H9 (cell line): ENCODE data around the gene SHTN1. TPM values are rescaled to one million over a fixed set of nuclear protein-coding genes. Genes with fewer than 3 reads are reported as not detected.
A peak's percentile ranks its signal among the peaks of the same experiment; 100 is the strongest.

ENCODE experiments used
- DNase-seq: peaks from one replicate; pipeline ENCODE4 v3.0.0-alpha.2; 2017
- H2AFZ ChIP-seq: one replicate; pipeline ENCODE4 v1.6.1; 2013; ENCODE audit warnings: mild to moderate bottlenecking, low read length, control low read depth, moderate library complexity
- H2AK5ac ChIP-seq: 2 replicates; pipeline ENCODE4 v1.6.1; 2013; ENCODE audit warnings: low read length, control low read depth, mixed read lengths; ENCODE audit not compliant: insufficient read length
- H2BK120ac ChIP-seq: one replicate; pipeline ENCODE4 v1.6.1; 2013; ENCODE audit warnings: low read depth, mild to moderate bottlenecking, low read length, control low read depth, inconsistent platforms; ENCODE audit not compliant: poor library complexity, severe bottlenecking
- H2BK12ac ChIP-seq: 2 replicates; pipeline ENCODE4 v1.6.1; 2013; ENCODE audit warnings: low read length, control low read depth, mixed read lengths, low read depth; ENCODE audit not compliant: insufficient read length
- H2BK15ac ChIP-seq: 2 replicates; pipeline ENCODE4 v1.6.1; 2013; ENCODE audit warnings: low read depth, low read length, control low read depth
- H2BK20ac ChIP-seq: one replicate; pipeline ENCODE4 v1.6.1; 2013; ENCODE audit warnings: low read depth, mild to moderate bottlenecking, low read length, control low read depth, inconsistent platforms; ENCODE audit not compliant: poor library complexity, severe bottlenecking
- H2BK5ac ChIP-seq: 2 replicates; pipeline ENCODE4 v1.6.1; 2013; ENCODE audit warnings: low read length, control low read depth, mixed read lengths; ENCODE audit not compliant: insufficient read length
- H3K14ac ChIP-seq: 2 replicates; pipeline ENCODE4 v1.6.1; 2013; ENCODE audit warnings: low read length, control low read depth; ENCODE audit not compliant: insufficient read depth
- H3K18ac ChIP-seq: 2 replicates; pipeline ENCODE4 v1.6.1; 2013; ENCODE audit warnings: low read depth, mild to moderate bottlenecking, mixed read lengths, low read length, control low read depth; ENCODE audit not compliant: insufficient read length
- H3K23ac ChIP-seq: 2 replicates; pipeline ENCODE4 v1.6.1; 2013; ENCODE audit warnings: low read length, control low read depth, mixed read lengths, low read depth; ENCODE audit not compliant: insufficient read length
- H3K23me2 ChIP-seq: 2 replicates; pipeline ENCODE4 v1.6.1; 2013; ENCODE audit warnings: low read depth, mild to moderate bottlenecking, mixed read lengths, low read length, control low read depth; ENCODE audit not compliant: insufficient read length, poor library complexity, severe bottlenecking
- H3K27ac ChIP-seq: 2 replicates; pipeline ENCODE4 v1.5.1; 2013; ENCODE audit warnings: low read length, control low read depth, mixed read lengths, low read depth; ENCODE audit not compliant: insufficient read length
- H3K27me3 ChIP-seq: 2 replicates; pipeline ENCODE4 v1.6.1; 2013; ENCODE audit warnings: low read length, control low read depth, inconsistent platforms; ENCODE audit not compliant: insufficient read depth
- H3K4ac ChIP-seq: 2 replicates; pipeline ENCODE4 v1.6.1; 2013; ENCODE audit warnings: low read depth, mild to moderate bottlenecking, control low read depth, inconsistent platforms, low read length, moderate library complexity
- H3K4me1 ChIP-seq: 2 replicates; pipeline ENCODE4 v1.6.1; 2013; ENCODE audit warnings: low read length, control low read depth, inconsistent platforms; ENCODE audit not compliant: insufficient read depth
- H3K4me2 ChIP-seq: 2 replicates; pipeline ENCODE4 v1.6.1; 2013; ENCODE audit warnings: low read length, control low read depth, mixed read lengths; ENCODE audit not compliant: insufficient read length, insufficient read depth
- H3K56ac ChIP-seq: 2 replicates; pipeline ENCODE4 v1.6.1; 2013; ENCODE audit warnings: low read depth, mild to moderate bottlenecking, mixed read lengths, low read length, control low read depth; ENCODE audit not compliant: insufficient read length
- H3K79me1 ChIP-seq: 2 replicates; pipeline ENCODE4 v1.6.1; 2013; ENCODE audit warnings: low read depth, mild to moderate bottlenecking, moderate library complexity, low read length, control low read depth, inconsistent platforms; ENCODE audit not compliant: insufficient read depth, poor library complexity, severe bottlenecking
- H3K79me2 ChIP-seq: 2 replicates; pipeline ENCODE4 v1.6.1; 2013; ENCODE audit warnings: low read length, control low read depth, inconsistent platforms; ENCODE audit not compliant: insufficient read depth
- H3K9ac ChIP-seq: 2 replicates; pipeline ENCODE4 v1.6.1; 2013; ENCODE audit warnings: low read length, control low read depth, mixed read lengths; ENCODE audit not compliant: insufficient read length; ENCODE audit errors: extremely low read depth
- H3K9me3 ChIP-seq: one replicate; pipeline ENCODE4 v1.6.1; 2013; ENCODE audit warnings: low read depth, low read length, inconsistent platforms; ENCODE audit not compliant: control insufficient read depth
- H3T11ph ChIP-seq: one replicate; pipeline ENCODE4 v1.6.1; 2013; ENCODE audit warnings: mild to moderate bottlenecking, low read length, control low read depth, inconsistent platforms
- H4K20me1 ChIP-seq: one replicate; pipeline ENCODE4 v1.6.1; 2013; ENCODE audit not compliant: control insufficient read depth, insufficient read length, insufficient read depth
- H4K5ac ChIP-seq: 2 replicates; pipeline ENCODE4 v1.6.1; 2013; ENCODE audit warnings: low read depth, mild to moderate bottlenecking, mixed read lengths, low read length, control low read depth; ENCODE audit not compliant: insufficient read length
- H4K8ac ChIP-seq: replicated peaks from 2 replicates; pipeline ENCODE4 v1.6.1; 2013; ENCODE audit warnings: low read length, control low read depth, mixed read lengths, low read depth; ENCODE audit not compliant: insufficient read length
- H4K91ac ChIP-seq: 2 replicates; pipeline ENCODE4 v1.6.1; 2013; ENCODE audit warnings: low read depth, mild to moderate bottlenecking, moderate library complexity, mixed read lengths, low read length, control low read depth; ENCODE audit not compliant: insufficient read length
- H3K27ac Mint-ChIP-seq, 3 experiments: 2 replicates in 2 of 3; 3 replicates in 1 of 3; pipeline ENCODE4 v1.8.0; 2020 to 2021; ENCODE audit warnings: mixed read lengths in 3 of 3, mild to moderate bottlenecking in 1 of 3, moderate library complexity in 1 of 3
- H3K27me3 Mint-ChIP-seq: 2 replicates; pipeline ENCODE4 v1.8.0; 2021; ENCODE audit warnings: low read depth, mild to moderate bottlenecking, moderate library complexity, mixed read lengths
- H3K36me3 Mint-ChIP-seq, 3 experiments: 2 replicates in 2 of 3; 3 replicates in 1 of 3; pipeline ENCODE4 v1.8.0; 2020 to 2021; ENCODE audit warnings: low read depth in 3 of 3, mixed read lengths in 3 of 3; ENCODE audit not compliant: insufficient read depth in 1 of 3
- H3K4me1 Mint-ChIP-seq, 2 experiments: 2 replicates each; pipeline ENCODE4 v1.8.0; 2020; ENCODE audit warnings: mixed read lengths in 2 of 2
- H3K4me3 Mint-ChIP-seq, 2 experiments: 2 replicates in 1 of 2; 3 replicates in 1 of 2; pipeline ENCODE4 v1.8.0; 2020 to 2021; ENCODE audit warnings: mild to moderate bottlenecking in 2 of 2, mixed read lengths in 2 of 2, moderate library complexity in 1 of 2
- H3K9me3 Mint-ChIP-seq, 2 experiments: 2 replicates in 1 of 2; 3 replicates in 1 of 2; pipeline ENCODE4 v1.8.0; 2020; ENCODE audit warnings: mild to moderate bottlenecking in 2 of 2, mixed read lengths in 2 of 2, moderate library complexity in 1 of 2
- WGBS: extraction: QIAGEN DNeasy Blood & Tissue Kit; methylation state at CpG from one replicate; pipeline ENCODE4 v1.1.7; 2013; ENCODE audit warnings: missing lambda C conversion rate, low lambda C conversion rate, mixed read lengths; ENCODE audit not compliant: insufficient read length; ENCODE audit errors: extremely low coverage; 5-methylcytosine and 5-hydroxymethylcytosine counted together
- total RNA-seq: library from RNA; stranded (reverse); gene quantifications from 2 replicates; pipeline ENCODE4 v1.2.1, GENCODE V29; 2021
- TF ChIP-seq, protein P1 (sequence below): fragments of 200-600 bp; sonication (generic); conservative IDR thresholded peaks from 3 replicates; pipeline ENCODE4 v1.8.0; 2021; ENCODE audit warnings: antibody characterized with exemption, mild to moderate bottlenecking

The SHTN1 gene
- total RNA-seq, 1 experiment from 2014 or later = 22.1 TPM

DNA sequence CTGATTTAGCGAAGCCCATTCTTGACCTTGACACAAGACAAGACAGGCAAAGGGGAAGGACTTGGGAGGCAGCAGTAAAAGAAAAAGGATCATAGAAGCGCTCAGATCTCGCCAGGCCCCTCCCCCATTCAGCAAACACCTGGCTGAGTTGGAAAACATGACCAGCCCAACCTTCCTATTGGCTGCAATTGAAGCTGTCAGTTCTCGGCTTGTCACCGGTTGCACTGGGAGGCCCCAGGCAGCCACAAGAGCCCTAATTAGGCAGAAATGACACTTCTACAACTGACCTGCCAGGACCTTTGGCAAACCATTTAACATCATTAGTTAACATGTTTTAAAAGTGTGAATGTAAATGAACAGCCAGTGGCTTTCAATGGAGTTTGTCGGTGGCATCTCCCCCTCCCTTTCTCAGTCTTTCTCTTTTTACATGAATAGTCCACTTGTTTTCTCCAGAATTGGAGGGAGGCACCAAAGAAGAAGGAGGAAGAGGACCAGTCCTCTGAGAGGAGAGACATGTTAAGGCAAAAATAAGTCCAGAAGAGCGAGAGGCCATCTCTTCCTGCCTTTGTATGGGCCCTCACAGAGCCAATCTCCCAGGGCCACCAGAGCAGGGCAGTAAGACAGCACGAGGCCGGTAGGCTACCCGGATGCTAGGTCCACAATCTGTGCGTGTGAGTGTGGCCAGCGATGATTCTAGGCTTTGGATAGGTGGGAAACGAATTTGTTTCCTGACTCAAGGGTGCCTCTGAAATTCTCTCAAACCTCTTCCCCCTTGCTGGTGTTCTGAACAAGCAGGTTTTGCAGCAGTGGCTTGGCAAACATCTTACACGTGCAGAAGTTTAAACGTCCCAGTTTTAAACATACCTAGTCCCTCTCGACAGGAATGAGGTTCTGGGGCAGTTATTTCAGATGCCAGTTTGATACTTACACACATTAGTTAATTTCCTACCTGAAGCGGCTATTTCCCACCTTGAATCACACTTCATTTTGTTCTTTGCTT, 170.7 kb downstream of the SHTN1 start:
- H3T11ph ChIP-seq = no peak overlapping the region

More for the DNA sequence above, 170.7 kb downstream of the SHTN1 start:
- H3K4me3 Mint-ChIP-seq = no peak overlapping the region
- Histone ChIP-seq H3K27me3 (no peaks in the 10 kb centered on the region), H3K23ac (no peak overlapping the region), H4K20me1 (peaks cover 3% of the 10 kb centered on the region), H3K14ac (no peak overlapping the region), H3K9me3 (no peaks in the 10 kb centered on the region), H3K79me1 (no peaks in the 10 kb centered on the region), H3K56ac (no peak overlapping the region), H3K18ac (no peak overlapping the region), H3K79me2 (no peaks in the 10 kb centered on the region), H3K4me1 (peaks cover 12% of the 10 kb centered on the region; the same call in 1 of the 2 replicates), H2AK5ac (no peak overlapping the region), H2BK12ac (no peak overlapping the region), H2BK120ac (no peak overlapping the region), H2BK20ac (no peak overlapping the region), H3K9ac (no peak overlapping the region), H2BK15ac (no peak overlapping the region), H3K4ac (no peak overlapping the region), H3K4me2 (no peak overlapping the region), H3K23me2 (no peaks in the 10 kb centered on the region), H4K5ac (no peak overlapping the region), H2AFZ (no peak overlapping the region), H2BK5ac (no peak overlapping the region), H4K91ac (no peak overlapping the region), H3K27ac (no peak overlapping the region), H4K8ac (no peak overlapping the region)
- no CpG with 5 or more reads among the region's 17 CpGs for WGBS
- H3K36me3 Mint-ChIP-seq = peaks cover 0 to 9% (median 0%) of the 10 kb centered on the region in 3 experiments; a peak in 2 of 7 replicates
- H3K4me1 Mint-ChIP-seq = peaks cover 58% of the 10 kb centered on the region in 2 experiments
- H3K9me3 Mint-ChIP-seq = no peaks in the 10 kb centered on the region
- TF ChIP-seq, protein P1, sequence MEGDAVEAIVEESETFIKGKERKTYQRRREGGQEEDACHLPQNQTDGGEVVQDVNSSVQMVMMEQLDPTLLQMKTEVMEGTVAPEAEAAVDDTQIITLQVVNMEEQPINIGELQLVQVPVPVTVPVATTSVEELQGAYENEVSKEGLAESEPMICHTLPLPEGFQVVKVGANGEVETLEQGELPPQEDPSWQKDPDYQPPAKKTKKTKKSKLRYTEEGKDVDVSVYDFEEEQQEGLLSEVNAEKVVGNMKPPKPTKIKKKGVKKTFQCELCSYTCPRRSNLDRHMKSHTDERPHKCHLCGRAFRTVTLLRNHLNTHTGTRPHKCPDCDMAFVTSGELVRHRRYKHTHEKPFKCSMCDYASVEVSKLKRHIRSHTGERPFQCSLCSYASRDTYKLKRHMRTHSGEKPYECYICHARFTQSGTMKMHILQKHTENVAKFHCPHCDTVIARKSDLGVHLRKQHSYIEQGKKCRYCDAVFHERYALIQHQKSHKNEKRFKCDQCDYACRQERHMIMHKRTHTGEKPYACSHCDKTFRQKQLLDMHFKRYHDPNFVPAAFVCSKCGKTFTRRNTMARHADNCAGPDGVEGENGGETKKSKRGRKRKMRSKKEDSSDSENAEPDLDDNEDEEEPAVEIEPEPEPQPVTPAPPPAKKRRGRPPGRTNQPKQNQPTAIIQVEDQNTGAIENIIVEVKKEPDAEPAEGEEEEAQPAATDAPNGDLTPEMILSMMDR = no peak
- H3K27ac Mint-ChIP-seq = peak overlapping the region in 2 of 3 experiments; percentile 35 to 90; a peak in 2 of 7 replicates
- H3K27me3 Mint-ChIP-seq = peaks cover 6% of the 10 kb centered on the region
- DNase-seq = peak; percentile 76
